Left ventricle myocardium inferior (tissue), 1 donor: ENCODE measurements around the gene INAVA. TPM values are rescaled to one million over a fixed set of nuclear protein-coding genes. Genes with fewer than 3 reads are reported as not detected.

Experiments
- DNase-seq: peaks from one replicate; pipeline ENCODE4 v3.0.0-alpha.2; 2020
- H3K27ac ChIP-seq: fragments of 200-600 bp; replicated peaks from 2 replicates; pipeline ENCODE4 v1.8.0; 2021
- H3K27me3 ChIP-seq: fragments of 200-600 bp; 2 replicates; pipeline ENCODE4 v1.8.0; 2021; ENCODE audit warnings: low read depth
- H3K36me3 ChIP-seq: fragments of 200-600 bp; 2 replicates; pipeline ENCODE4 v1.8.0; 2021
- H3K4me1 ChIP-seq: fragments of 200-600 bp; 2 replicates; pipeline ENCODE4 v1.8.0; 2021
- H3K4me3 ChIP-seq: fragments of 200-600 bp; 2 replicates; pipeline ENCODE4 v1.8.0; 2021; ENCODE audit warnings: mild to moderate bottlenecking, moderate library complexity
- H3K9me3 ChIP-seq: fragments of 200-600 bp; replicated peaks from 2 replicates; pipeline ENCODE4 v1.8.0; 2021
- CTCF ChIP-seq: fragments of 200-600 bp; IDR thresholded peaks from 2 replicates; pipeline ENCODE4 v1.8.0; 2021; ENCODE audit warnings: antibody characterized with exemption, mild to moderate bottlenecking, borderline replicate concordance
- intact Hi-C: fragments of 100-400 bp; cut with micrococcal nuclease; formaldehyde crosslinking; loops from one replicate; pipeline ENCODE4 v1.11.0; 2022
- total RNA-seq: library from RNA; stranded (reverse); fragmentation: NEBNext Ultra II Directional; extraction: Animal tissue kit (Norgen Biotek cat#: 25700); gene quantifications from one replicate; pipeline ENCODE4 v1.2.1, GENCODE V29; 2021
- donor health status: DM: no; HTN: yes; CAD: no; lungs with severe emphysema.

Gene INAVA
- total RNA-seq, 1 donor from 2014 or later: 0.05 TPM

- no peak for DNase-seq
- H3K36me3 ChIP-seq: no peaks in the 10 kb centered on the region
- no peaks in the 10 kb centered on the region for H3K4me1 ChIP-seq
- H3K9me3 ChIP-seq: no peaks in the 10 kb centered on the region
- H3K4me3 ChIP-seq: no peak overlapping the region
- no peak for TF ChIP-seq CTCF
- H3K27me3 ChIP-seq: peaks cover 53% of the 10 kb centered on the region
- H3K27ac ChIP-seq: no peak overlapping the region
- intact Hi-C loops: no loop called here
Measured at GRCh38 chr1:200899451-200899915, 4.8 kb downstream of the INAVA start.

- no peak overlapping the region for H3K27ac ChIP-seq
- DNase-seq: no peak
- intact Hi-C loops: no loop called here
Measured at GRCh38 chr1:200899954-200900867, 5.5 kb downstream of the INAVA start.

GRCh38 chr1:200900877-200901276, 6.2 kb downstream of the INAVA start:
- TF ChIP-seq CTCF: no peak
- no peak for DNase-seq
- no peaks in the 10 kb centered on the region for H3K4me1 ChIP-seq
- no peak overlapping the region for H3K4me3 ChIP-seq
- no peaks in the 10 kb centered on the region for H3K36me3 ChIP-seq
- H3K9me3 ChIP-seq: no peaks in the 10 kb centered on the region
- intact Hi-C loops: no loop called here
- H3K27me3 ChIP-seq: peaks cover 41% of the 10 kb centered on the region
- no peak overlapping the region for H3K27ac ChIP-seq

More at GRCh38 chr1:200899954-200900867, 5.5 kb downstream of the INAVA start:
- Histone ChIP-seq H3K27me3 (peaks cover 47% of the 10 kb centered on the region), H3K4me1 (no peaks in the 10 kb centered on the region), H3K9me3 (no peaks in the 10 kb centered on the region), H3K36me3 (no peaks in the 10 kb centered on the region), H3K4me3 (no peak overlapping the region)
- TF ChIP-seq CTCF: no peak

GRCh38 chr1:200901350-200901749, 6.7 kb downstream of the INAVA start:
- H3K4me1 ChIP-seq: no peaks in the 10 kb centered on the region
- H3K4me3 ChIP-seq: no peak overlapping the region
- intact Hi-C loops: no loop called here
- H3K36me3 ChIP-seq: no peaks in the 10 kb centered on the region
- no peak overlapping the region for H3K27ac ChIP-seq
- TF ChIP-seq CTCF: no peak
- no peaks in the 10 kb centered on the region for H3K9me3 ChIP-seq
- H3K27me3 ChIP-seq: peaks cover 39% of the 10 kb centered on the region
- DNase-seq: no peak

GRCh38 chr1:200901796-200902444, 7.2 kb downstream of the INAVA start:
- intact Hi-C loops: no loop called here
- Histone ChIP-seq H3K36me3 (no peaks in the 10 kb centered on the region), H3K27ac (no peak overlapping the region), H3K4me3 (no peak overlapping the region), H3K4me1 (no peaks in the 10 kb centered on the region), H3K9me3 (no peaks in the 10 kb centered on the region), H3K27me3 (peaks cover 38% of the 10 kb centered on the region)
- no peak for TF ChIP-seq CTCF
- no peak for DNase-seq
